Dedifferentiated amniotic fluid mesenchymal stem cell (primary cell): ENCODE data around the gene SPATA1.
"Not testable (repeated sequence)": the region's sequence is repeated elsewhere in the genome, so short reads cannot be mapped to it uniquely, and the experiment has no call there.

Experiments used
- DNase-seq: peaks from one replicate; pipeline ENCODE4 v3.0.0-alpha.2; 2016; ENCODE audit errors: extremely low spot score

Gene SPATA1

GRCh38 chr1:84587099-84587498 is 80.9 kb downstream of the SPATA1 start:
- DNase-seq: no peak

DNA sequence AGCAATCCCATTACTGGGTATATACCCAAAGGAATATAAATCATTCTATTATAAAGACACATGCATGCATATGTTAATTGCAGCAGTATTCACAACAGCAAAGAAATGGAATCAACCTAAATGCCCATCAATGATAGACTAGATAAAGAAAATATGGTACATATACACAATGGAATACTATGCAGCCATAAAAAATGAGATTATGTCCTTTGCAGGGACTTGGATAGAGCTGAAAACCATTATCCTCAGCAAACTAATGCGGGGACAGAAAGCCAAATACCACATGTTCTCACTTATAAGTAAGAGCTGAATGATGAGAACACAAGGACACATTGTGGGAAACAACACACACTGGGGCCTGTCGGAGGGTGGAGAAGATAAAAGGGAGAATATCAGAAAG is 88.8 kb downstream of the SPATA1 start:
- DNase-seq: not testable (repeated sequence)

DNA sequence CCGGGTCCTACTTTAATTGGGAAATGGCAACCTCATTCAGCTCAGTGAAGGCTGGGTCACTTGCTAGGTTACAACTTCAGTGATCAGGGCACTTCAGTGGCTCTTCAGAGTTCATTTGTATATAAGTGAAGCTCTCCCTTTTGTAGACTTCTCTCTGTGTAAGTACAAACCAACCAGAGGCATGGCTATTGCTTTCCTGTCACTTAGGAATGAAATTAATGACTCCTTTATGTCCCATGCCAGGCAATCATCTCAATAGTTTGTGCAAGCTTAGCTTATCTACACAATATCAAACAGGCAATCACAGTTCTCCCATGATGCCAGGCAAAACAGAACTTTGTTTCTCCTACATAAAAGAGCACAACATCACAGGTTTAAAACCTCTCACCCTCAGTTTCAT is 90.8 kb downstream of the SPATA1 start:
- no peak for DNase-seq

GRCh38 chr1:84598418-84598817 is 92.2 kb downstream of the SPATA1 start:
- no peak for DNase-seq

DNA sequence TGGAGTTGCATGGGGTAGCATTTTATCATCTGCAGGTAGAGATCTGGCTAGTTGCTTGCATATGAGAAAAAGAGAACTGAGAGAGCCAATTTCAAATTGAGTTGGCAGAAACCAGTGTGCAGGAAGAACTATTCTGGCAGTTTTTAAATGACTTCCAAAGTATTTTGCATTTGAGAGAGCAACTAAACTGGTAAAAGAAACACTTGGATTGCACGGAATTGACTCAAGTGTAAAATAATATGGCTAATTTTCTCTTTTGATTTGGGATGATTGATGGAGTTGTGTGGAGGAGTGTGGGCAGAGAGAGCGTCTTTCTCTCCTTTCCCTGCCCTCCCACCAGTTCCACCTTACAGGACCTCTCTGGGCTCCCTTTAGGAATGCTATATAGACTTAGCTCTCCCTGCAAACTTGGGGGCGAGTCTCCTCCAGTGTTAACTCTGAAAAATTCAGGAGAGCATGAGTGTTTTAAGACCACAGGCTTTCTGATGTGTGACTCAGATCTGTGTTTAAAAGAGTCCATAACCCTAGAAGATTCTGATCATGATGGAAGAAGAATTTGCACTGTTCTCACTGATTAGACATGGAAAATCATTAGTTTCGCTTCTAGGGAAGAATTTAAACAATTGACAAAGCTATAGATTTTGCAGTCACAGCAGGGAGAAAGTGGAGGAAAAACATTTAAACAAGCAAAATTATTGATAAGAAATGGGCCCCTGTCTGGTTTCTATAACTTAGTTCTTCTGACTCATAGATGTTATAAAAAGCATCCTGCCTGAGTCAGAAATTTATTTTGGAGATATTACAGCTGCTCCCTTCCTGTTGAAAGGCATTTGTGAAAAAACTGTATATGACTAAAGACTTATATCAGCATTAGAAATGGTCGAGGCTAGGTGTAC is 92.9 kb downstream of the SPATA1 start:
- DNase-seq: peak; percentile 78

GRCh38 chr1:84600796-84601195 is 94.6 kb downstream of the SPATA1 start:
- DNase-seq: no peak

GRCh38 chr1:84603223-84603622 is 97.0 kb downstream of the SPATA1 start:
- DNase-seq: no peak

- peak; percentile 91 for DNase-seq
Measured at GRCh38 chr1:84603941-84604830, 98.0 kb downstream of the SPATA1 start.

DNA sequence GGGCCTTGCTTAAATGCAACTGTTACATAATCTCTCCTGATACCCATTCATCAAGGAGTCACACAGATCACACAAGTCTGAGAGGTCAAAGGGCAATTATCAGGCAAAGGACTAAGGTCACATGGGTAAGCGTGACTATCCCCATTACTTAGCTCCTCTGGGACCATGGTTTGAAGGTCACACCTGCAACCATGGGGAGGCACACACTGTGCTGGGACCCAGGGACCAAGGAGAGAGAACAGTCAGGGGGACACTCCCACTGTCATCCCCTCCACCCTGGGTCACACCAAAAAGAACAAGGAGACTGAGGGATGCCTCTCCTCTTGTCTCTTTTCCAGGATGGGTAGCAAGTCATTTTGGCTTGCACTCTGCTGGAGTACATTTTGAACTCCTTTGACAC is 99.0 kb downstream of the SPATA1 start:
- DNase-seq: no peak

GRCh38 chr1:84606977-84607376 is 100.8 kb downstream of the SPATA1 start:
- DNase-seq: no peak

DNA sequence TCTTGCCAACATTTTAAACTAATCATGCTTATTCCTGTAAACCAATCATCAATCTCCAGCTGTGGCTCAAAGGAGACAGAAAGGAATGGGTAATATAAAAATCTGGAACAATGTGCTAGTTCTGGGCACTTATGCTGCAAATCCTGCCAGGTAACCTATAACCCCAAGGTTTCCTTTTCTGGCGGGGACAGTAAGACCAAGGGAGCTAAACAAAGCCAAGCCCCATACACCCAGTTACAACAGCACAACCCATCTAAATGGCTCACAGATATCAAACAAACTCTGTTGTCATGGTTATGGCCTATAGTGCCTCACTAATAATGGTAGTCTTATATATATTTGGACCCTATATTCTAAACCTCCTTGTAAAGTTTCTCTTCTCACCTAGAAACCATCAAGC is 104.9 kb downstream of the SPATA1 start:
- no peak for DNase-seq

DNA sequence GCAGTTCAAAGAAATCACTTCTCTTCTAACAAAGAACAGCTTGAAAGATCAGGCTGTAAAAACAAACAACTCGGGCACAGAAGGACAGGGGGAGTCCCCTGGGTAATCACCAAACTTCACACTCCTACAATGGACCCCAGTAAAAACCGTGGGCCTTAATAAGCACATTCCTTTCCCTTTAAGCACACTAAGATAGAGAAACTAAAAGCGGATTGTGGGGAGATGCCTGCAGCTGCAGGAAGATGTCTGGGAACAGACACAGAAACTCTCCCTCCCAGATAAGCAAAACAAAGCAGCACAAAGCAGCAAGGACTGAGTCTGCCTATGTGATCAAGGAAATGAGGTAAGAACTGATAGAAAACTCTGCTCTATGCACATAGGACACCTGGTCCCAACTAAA is 105.6 kb downstream of the SPATA1 start:
- no peak for DNase-seq

GRCh38 chr1:84613026-84613425 is 106.8 kb downstream of the SPATA1 start:
- no peak for DNase-seq

DNA sequence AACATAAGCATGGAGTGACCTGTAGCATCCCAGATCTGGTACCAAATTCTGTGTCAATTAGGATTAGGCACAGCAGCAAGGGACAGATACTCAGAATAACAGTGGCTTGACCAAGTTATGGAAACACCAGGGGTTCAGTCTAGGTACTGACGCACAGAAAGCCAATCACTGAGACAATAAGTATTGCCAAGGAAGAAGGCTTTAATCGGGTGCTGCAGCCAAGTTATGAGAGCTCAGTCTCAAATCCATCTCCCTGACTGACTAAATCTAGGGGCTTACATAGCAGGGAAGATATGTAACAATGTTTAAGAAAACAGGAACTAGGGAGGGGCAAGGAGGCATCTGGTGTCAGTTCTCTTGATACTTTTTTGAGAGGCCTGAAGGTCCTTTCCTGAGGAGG is 107.7 kb downstream of the SPATA1 start:
- DNase-seq: no peak

DNA sequence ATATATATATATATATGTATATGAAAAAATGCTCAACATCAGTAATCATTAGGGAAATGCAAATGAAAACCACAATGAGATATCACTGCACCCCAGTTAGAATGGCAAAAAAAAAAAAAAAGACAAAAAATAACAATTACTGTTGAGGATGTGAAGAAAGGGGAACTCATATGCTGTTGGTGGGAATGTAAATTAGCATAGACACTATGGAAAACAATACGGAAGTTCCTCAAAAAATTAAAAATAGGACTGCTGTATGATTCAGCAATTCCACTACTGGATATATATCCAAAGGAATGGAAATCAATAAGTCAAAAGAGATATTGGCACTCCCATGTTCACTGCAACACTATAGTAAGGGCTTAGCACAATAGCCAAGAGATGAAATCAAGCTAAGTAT is 109.6 kb downstream of the SPATA1 start:
- DNase-seq: no peak
